CD14-positive monocyte (primary cell): ENCODE results near the gene LMX1B. TPM values are rescaled to one million over a fixed set of nuclear protein-coding genes. Genes with fewer than 3 reads are reported as not detected.
A peak's percentile ranks its signal among the peaks of the same experiment; 100 is the strongest.

ENCODE experiments used
- DNase-seq, 3 donors: peaks; one replicate each; pipeline ENCODE4 v3.0.0-alpha.2; 2011 to 2022
- H2AFZ ChIP-seq: 2 replicates; pipeline ENCODE4 v1.6.0; 2012; ENCODE audit warnings: mild to moderate bottlenecking, low read depth, low read length, inconsistent platforms; ENCODE audit not compliant: insufficient read depth, poor library complexity, severe bottlenecking
- H3K27ac ChIP-seq, 2 donors: 1 replicate in 1 of 2; 2 replicates in 1 of 2; pipeline ENCODE4 v1.5.1; 2012 to 2013; ENCODE audit warnings: low read length in 2 of 2, control low read depth in 1 of 2, inconsistent platforms in 1 of 2, low read depth in 1 of 2, mild to moderate bottlenecking in 1 of 2
- H3K27me3 ChIP-seq, 2 donors: one replicate each; pipeline versions ENCODE4 v1.6.0 to v1.6.1; 2011 to 2013; ENCODE audit warnings: low read length in 2 of 2; ENCODE audit not compliant: control insufficient read depth in 2 of 2, insufficient read depth in 2 of 2
- H3K36me3 ChIP-seq, 2 donors: replicated peaks in 1 of 2; 1 replicate in 1 of 2; 2 replicates in 1 of 2; pipeline versions ENCODE4 v1.5.1 to v1.6.1; 2012 to 2013; ENCODE audit warnings: low read length in 2 of 2, control low read depth in 1 of 2, inconsistent platforms in 1 of 2, mild to moderate bottlenecking in 1 of 2; ENCODE audit not compliant: insufficient read depth in 2 of 2, control insufficient read depth in 1 of 2
- H3K4me1 ChIP-seq, 2 donors: 1 replicate in 1 of 2; 2 replicates in 1 of 2; pipeline versions ENCODE4 v1.5.1 to v1.6.1; 2012 to 2013; ENCODE audit warnings: low read length in 2 of 2, control low read depth in 1 of 2, inconsistent platforms in 1 of 2, mild to moderate bottlenecking in 1 of 2, moderate library complexity in 1 of 2; ENCODE audit not compliant: insufficient read depth in 2 of 2, control insufficient read depth in 1 of 2
- H3K4me2 ChIP-seq: replicated peaks from 2 replicates; pipeline ENCODE3; 2012; ENCODE audit warnings: low read length, moderate library complexity, mild to moderate bottlenecking; ENCODE audit not compliant: poor library complexity, severe bottlenecking; ENCODE audit errors: extremely low read depth
- H3K4me3 ChIP-seq, 3 experiments: fragments of 200-600 bp in 1 of 3; sonication (generic) in 1 of 3; replicated peaks in 1 of 3; 1 replicate in 2 of 3; 2 replicates in 1 of 3; pipeline ENCODE4 v1.5.1; 2011 to 2013; ENCODE audit warnings: low read length in 3 of 3, mild to moderate bottlenecking in 3 of 3, control low read depth in 2 of 3, low read depth in 2 of 3, inconsistent platforms in 1 of 3, moderate library complexity in 1 of 3
- H3K79me2 ChIP-seq: 2 replicates; pipeline ENCODE4 v1.6.0; 2012; ENCODE audit warnings: mild to moderate bottlenecking, control low read depth, inconsistent platforms, low read length, moderate library complexity; ENCODE audit not compliant: insufficient read depth
- H3K9ac ChIP-seq: 2 replicates; pipeline ENCODE4 v1.6.0; 2017; ENCODE audit warnings: low read length, mild to moderate bottlenecking; ENCODE audit not compliant: insufficient read depth, poor library complexity, severe bottlenecking
- H3K9me3 ChIP-seq, 2 donors: replicated peaks in 1 of 2; 1 replicate in 1 of 2; 2 replicates in 1 of 2; pipeline versions ENCODE4 v1.5.1 to v1.6.1; 2012 to 2013; ENCODE audit warnings: low read length in 2 of 2, control low read depth in 1 of 2; ENCODE audit not compliant: control insufficient read depth in 1 of 2, insufficient read depth in 1 of 2
- H4K20me1 ChIP-seq: 2 replicates; pipeline ENCODE4 v1.6.0; 2012; ENCODE audit warnings: mild to moderate bottlenecking, low read length, control low read depth, moderate library complexity; ENCODE audit not compliant: insufficient read depth
- H3K27ac Mint-ChIP-seq, 7 donors: one replicate each; pipeline ENCODE4 v1.8.0; 2020; ENCODE audit warnings: mild to moderate bottlenecking in 7 of 7, mixed read lengths in 7 of 7, moderate library complexity in 6 of 7, inconsistent platforms in 2 of 7
- H3K27me3 Mint-ChIP-seq, 3 donors: one replicate each; pipeline ENCODE4 v1.8.0; 2021 to 2022; ENCODE audit warnings: low read depth in 3 of 3, mild to moderate bottlenecking in 3 of 3, mixed read lengths in 3 of 3, moderate library complexity in 3 of 3, inconsistent platforms in 1 of 3
- H3K36me3 Mint-ChIP-seq, 2 donors: one replicate each; pipeline ENCODE4 v1.8.0; 2020; ENCODE audit warnings: mixed read lengths in 2 of 2, inconsistent platforms in 1 of 2, mild to moderate bottlenecking in 1 of 2
- H3K4me1 Mint-ChIP-seq: one replicate; pipeline ENCODE4 v1.8.0; 2020; ENCODE audit warnings: mild to moderate bottlenecking, mixed read lengths
- H3K4me3 Mint-ChIP-seq, 2 donors: one replicate each; pipeline ENCODE4 v1.8.0; 2020; ENCODE audit warnings: mild to moderate bottlenecking in 2 of 2, mixed read lengths in 2 of 2, moderate library complexity in 1 of 2
- H3K9me3 Mint-ChIP-seq, 7 donors: one replicate each; pipeline ENCODE4 v1.8.0; 2020 to 2022; ENCODE audit warnings: mixed read lengths in 7 of 7, mild to moderate bottlenecking in 6 of 7, moderate library complexity in 6 of 7, inconsistent platforms in 2 of 7
- WGBS: methylation state at CpG from one replicate; pipeline ENCODE4 v1.1.5; 2013; ENCODE audit warnings: missing lambda C conversion rate; ENCODE audit not compliant: insufficient coverage; 5-methylcytosine and 5-hydroxymethylcytosine counted together
- intact Hi-C, 2 donors: fragments of 100-400 bp; cut with micrococcal nuclease; formaldehyde crosslinking; loops; one replicate each; pipeline versions ENCODE4 v1.15.0 to v1.15.1; 2023
- polyA plus RNA-seq, 3 donors: library from polyadenylated mRNA; depleted of rRNA in 1 of 3; unstranded in 2 of 3; stranded (reverse) in 1 of 3; fragments of 300-500 nt in 2 of 3; fragments of >200 nt in 1 of 3; fragmentation: Illumina TruSeq in 2 of 3; gene quantifications; 1 replicate in 2 of 3; 2 replicates in 1 of 3; pipeline ENCODE4 v1.2.3, GENCODE V29; 2012 to 2021
- TF ChIP-seq, protein P1 (sequence below): fragments of 200-600 bp; IDR thresholded peaks from one replicate; pipeline ENCODE4 v1.8.0; 2022; ENCODE audit warnings: antibody characterized with exemption, mild to moderate bottlenecking

LMX1B gene
- polyA plus RNA-seq, 3 donors, result not detected

GRCh38 chr9:126591083-126591482 lies 22.6 kb upstream of the LMX1B start:
- Histone ChIP-seq H3K4me1 (no peaks in the 10 kb centered on the region), H3K27ac (no peak overlapping the region), H3K4me2 (no peak overlapping the region), H3K9ac (no peak overlapping the region), H3K36me3 (no peaks in the 10 kb centered on the region), H3K4me3 (no peak overlapping the region), H3K27me3 (peaks cover 11 to 40% of the 10 kb centered on the region in 2 donors), H4K20me1 (no peaks in the 10 kb centered on the region), H3K79me2 (no peaks in the 10 kb centered on the region), H2AFZ (no peak overlapping the region), H3K9me3 (peaks cover 0 to 3% of the 10 kb centered on the region in 2 donors)
- Mint-ChIP-seq H3K27me3 (peaks cover 35 to 60% (median 37%) of the 10 kb centered on the region in 3 donors), H3K4me1 (peaks cover 3% of the 10 kb centered on the region), H3K27ac (no peak overlapping the region), H3K9me3 (peaks cover 0 to 5% (median 2%) of the 10 kb centered on the region in 7 donors), H3K4me3 (peak overlapping the region in 1 of 2 donors; percentile 29), H3K36me3 (no peaks in the 10 kb centered on the region)
- TF ChIP-seq, protein P1, sequence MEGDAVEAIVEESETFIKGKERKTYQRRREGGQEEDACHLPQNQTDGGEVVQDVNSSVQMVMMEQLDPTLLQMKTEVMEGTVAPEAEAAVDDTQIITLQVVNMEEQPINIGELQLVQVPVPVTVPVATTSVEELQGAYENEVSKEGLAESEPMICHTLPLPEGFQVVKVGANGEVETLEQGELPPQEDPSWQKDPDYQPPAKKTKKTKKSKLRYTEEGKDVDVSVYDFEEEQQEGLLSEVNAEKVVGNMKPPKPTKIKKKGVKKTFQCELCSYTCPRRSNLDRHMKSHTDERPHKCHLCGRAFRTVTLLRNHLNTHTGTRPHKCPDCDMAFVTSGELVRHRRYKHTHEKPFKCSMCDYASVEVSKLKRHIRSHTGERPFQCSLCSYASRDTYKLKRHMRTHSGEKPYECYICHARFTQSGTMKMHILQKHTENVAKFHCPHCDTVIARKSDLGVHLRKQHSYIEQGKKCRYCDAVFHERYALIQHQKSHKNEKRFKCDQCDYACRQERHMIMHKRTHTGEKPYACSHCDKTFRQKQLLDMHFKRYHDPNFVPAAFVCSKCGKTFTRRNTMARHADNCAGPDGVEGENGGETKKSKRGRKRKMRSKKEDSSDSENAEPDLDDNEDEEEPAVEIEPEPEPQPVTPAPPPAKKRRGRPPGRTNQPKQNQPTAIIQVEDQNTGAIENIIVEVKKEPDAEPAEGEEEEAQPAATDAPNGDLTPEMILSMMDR, result no peak
- DNase-seq, result no peak
- intact Hi-C loops, result no loop called here
- 72% methylated on average over 2 of the region's 3 CpGs for whole genome bisulfite sequencing

DNA sequence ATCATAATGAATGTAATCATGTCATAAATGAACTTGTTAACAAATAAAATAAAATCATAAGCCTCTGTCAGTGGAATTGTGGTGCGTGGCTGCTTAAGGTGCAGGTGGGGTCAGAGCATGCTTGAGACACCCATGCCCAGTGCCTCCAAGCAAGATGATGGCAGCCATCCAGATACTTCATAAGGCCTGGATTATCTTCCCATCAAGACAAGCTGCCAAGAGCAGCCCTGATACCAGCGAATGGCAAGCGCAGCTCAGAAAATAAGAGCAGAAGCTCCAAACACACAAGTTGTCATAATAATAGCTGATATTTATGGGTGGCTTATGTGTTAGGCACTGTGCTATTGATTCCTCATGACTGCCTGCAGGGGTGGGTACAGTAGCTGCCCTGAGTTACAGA lies 21.8 kb upstream of the LMX1B start:
- H3K4me3 ChIP-seq, result no peak overlapping the region
- H3K27ac ChIP-seq, result no peak overlapping the region
- Mint-ChIP-seq H3K4me1 (peaks cover 3% of the 10 kb centered on the region), H3K4me3 (no peak overlapping the region), H3K9me3 (peaks cover 0 to 5% (median 2%) of the 10 kb centered on the region in 7 donors), H3K27me3 (peaks cover 38 to 64% (median 41%) of the 10 kb centered on the region in 3 donors), H3K36me3 (no peaks in the 10 kb centered on the region), H3K27ac (no peak overlapping the region)
- H3K9ac ChIP-seq, result no peak overlapping the region
- H2AFZ ChIP-seq, result no peak overlapping the region
- no peaks in the 10 kb centered on the region for H3K79me2 ChIP-seq
- no peaks in the 10 kb centered on the region for H3K36me3 ChIP-seq
- H4K20me1 ChIP-seq, result no peaks in the 10 kb centered on the region
- H3K4me2 ChIP-seq, result no peak overlapping the region
- no peaks in the 10 kb centered on the region for H3K4me1 ChIP-seq
- no CpG with 5 or more reads among the region's 3 CpGs for WGBS
- peaks cover 13 to 42% of the 10 kb centered on the region in 2 donors for H3K27me3 ChIP-seq
- DNase-seq, result no peak
- TF ChIP-seq, protein P1, result no peak
- peaks cover 0 to 5% of the 10 kb centered on the region in 2 donors for H3K9me3 ChIP-seq
- intact Hi-C loops, result no loop called here
